GM11168 (cell line): ENCODE measurements around the gene ATRAID.

Experiments
- in situ Hi-C: fragments of 300-500 bp; cut with MboI; formaldehyde crosslinking; loops from one replicate; pipeline ENCODE4 v1.12.0; 2022; ENCODE audit warnings: low sequenced_read_pairs; ENCODE audit not compliant: unreplicated experiment

Gene ATRAID

DNA sequence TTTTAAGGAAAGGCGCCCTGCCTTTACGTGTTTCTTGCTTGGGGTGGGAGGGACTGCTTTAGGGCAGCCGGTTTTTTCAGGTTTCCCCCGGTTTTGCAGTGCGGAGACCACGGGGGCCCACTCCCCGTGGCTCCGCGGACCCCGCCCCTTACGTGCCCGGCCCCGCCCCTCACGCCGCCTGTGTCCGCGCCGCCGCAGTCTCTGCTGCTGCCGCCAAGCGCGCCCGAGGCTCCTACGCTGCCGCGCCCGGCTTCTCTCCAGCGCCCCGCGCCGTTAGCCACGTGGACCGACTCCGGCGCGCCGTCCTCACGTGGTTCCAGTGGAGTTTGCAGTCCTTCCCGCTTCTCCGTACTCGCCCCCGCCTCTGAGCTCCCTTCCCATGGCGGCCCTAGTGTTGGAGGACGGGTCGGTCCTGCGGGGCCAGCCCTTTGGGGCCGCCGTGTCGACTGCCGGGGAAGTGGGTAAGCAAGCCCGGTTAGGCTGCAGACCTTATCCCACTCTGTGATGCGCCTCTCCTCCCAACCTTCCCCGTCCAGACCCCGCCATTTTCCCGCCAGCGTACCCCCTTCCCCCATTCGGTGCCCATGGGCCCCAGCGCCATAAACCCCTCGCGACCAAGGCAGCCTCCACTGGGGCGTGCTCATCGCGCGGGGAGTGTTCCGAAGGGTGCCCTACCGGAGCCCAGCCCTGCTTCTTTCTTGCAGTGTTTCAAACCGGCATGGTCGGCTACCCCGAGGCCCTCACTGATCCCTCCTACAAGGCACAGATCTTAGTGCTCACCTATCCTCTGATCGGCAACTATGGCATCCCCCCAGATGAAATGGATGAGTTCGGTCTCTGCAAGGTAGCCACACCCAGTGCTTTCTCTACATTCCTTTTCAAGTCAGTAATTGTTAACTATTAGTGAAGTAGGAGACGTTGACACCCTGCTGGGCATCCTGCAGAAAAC lies 5.6 kb downstream of the ATRAID start, which contains the start of gene CAD:
TSS of gene CAD (plus strand) at position 197 of the 949 bp plus-strand sequence. CDS start at position 380, 183 bp downstream.
- in situ Hi-C loops = no loop called here

DNA sequence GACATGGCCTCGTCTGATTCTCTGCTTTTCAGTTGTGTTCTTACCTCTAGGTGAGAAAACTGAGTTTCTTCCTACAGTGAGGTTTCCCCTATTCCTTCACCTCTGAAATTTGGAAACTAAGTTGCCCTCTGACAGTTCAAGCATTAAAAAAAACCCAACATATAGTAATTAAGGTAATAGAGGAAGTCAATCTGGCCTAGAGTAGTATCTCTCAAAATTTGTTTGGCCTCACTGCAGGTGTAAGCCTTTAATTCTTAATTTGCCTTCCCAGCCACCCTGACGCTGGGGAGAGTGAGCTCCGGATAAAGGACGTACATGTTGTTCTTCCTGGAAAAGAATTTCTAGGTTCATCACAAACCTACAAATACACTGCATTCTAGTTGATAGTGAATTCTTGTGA lies 6.8 kb downstream of the ATRAID start:
- in situ Hi-C loops = no loop called here

DNA sequence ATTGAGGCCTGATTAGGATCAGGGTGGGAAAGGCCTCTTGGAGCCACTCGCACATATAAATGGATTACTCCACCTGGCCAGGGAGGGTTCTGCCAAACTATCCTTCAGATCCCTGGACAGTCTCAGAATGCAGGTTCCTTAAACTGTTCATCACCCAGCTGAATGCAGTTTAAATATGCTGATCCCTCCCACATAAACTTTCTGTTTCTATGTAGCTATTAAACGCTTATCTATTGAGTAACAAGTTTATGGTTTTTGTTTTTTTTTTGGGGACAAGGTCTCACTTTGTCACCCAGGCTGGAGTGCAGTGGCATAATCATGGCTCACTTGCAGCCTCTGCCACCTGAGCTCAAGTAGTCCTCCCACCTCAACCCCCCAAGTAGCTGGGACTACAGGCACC lies 7.2 kb downstream of the ATRAID start:
- in situ Hi-C loops = no loop called here

DNA sequence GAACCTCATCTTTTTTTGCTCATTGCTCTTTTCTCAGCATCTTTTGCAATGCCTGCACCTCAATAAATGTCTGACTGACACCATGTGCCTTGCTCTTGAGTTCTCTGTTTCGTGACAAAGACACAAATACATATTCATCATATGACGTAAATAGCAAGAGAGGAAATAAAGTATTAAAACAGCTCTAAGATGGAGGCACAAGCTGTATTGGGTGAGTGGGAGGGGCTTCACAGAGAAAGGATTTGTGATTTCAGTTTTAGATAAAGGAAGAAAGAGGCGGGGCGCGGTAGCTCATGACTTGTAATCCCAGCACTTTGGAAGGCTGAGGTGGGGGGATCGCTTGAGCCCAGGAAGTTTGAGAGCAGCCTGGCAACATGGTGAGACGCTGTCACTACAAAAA lies 8.2 kb downstream of the ATRAID start:
- in situ Hi-C loops = no loop called here

DNA sequence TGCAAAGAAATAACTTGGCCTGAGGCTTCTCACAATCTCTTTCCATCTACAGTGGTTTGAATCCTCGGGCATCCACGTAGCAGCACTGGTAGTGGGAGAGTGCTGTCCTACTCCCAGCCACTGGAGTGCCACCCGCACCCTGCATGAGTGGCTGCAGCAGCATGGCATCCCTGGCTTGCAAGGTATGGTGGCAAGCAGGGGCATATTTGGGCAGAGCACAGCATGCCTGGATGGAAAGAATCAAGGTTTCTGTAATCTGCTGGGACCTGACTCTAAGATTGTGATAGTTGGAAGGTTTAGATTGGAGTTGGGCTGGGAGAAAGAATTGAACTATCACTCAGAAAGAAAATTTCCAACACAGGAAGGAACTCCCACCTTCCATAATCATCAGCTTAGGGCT lies 9.3 kb downstream of the ATRAID start:
- in situ Hi-C loops = no loop called here

DNA sequence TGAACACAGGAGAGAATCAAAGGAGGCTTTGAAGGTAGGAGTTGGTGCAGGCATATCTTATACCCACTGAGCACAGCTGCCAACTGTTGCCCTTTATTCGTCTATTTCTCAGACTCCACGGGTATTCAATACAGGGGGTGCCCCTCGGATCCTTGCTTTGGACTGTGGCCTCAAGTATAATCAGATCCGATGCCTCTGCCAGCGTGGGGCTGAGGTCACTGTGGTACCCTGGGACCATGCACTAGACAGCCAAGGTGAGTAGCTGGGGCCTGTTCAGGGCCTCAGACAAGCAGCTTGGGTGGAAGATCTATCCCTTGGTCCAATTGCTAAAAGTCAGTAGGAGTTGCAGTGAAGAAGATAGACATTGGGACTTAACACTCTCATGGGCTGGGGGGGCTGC lies 10.6 kb downstream of the ATRAID start:
- in situ Hi-C loops = no loop called here

DNA sequence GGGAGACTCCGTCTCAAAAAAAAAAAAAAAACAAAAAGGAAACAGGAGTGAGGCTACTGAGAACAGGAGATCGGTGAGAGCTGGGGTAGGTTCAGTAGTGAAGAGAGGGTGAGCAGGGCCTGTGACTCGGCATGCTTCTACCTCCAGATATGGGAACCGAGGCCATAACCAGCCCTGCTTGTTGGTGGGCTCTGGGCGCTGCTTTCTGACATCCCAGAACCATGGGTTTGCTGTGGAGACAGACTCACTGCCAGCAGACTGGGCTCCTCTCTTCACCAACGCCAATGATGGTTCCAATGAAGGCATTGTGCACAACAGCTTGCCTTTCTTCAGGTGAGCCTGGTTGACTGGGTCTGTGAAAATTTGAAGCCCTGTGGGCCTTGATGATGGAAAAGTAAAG lies 11.6 kb downstream of the ATRAID start:
- in situ Hi-C loops = no loop called here

DNA sequence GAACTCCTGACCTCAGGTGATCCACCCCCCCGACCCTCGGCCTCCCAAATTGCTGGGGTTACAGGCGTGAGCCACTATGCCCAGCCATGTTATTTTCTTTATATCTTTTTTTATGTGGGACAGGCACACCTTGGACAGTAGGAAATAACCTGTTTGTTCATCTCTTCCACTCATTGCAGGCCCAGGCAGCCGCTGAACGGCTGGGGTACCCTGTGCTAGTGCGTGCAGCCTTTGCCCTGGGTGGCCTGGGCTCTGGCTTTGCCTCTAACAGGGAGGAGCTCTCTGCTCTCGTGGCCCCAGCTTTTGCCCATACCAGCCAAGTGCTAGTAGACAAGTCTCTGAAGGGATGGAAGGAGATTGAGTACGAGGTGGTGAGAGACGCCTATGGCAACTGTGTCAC lies 13.7 kb downstream of the ATRAID start:
- in situ Hi-C loops = no loop called here

DNA sequence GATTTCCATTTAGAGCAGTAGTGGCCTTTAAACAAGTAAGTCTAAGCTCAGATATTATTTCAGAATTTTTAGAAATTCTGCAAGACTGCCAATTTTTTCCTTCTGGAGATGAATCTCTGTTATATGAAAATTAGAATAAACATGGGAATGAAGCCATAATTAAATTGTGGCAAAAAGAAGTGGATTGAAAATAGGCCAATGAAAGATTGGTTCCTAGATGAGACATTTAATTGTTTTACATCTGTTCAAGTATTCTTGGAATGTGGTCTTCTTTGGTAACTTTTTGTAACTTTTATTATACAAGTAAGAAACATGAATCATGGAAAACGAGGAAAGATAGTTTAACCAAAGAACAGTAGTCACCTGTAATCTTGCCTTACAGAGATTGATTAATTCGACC lies 15.7 kb downstream of the ATRAID start:
- in situ Hi-C loops = no loop called here

DNA sequence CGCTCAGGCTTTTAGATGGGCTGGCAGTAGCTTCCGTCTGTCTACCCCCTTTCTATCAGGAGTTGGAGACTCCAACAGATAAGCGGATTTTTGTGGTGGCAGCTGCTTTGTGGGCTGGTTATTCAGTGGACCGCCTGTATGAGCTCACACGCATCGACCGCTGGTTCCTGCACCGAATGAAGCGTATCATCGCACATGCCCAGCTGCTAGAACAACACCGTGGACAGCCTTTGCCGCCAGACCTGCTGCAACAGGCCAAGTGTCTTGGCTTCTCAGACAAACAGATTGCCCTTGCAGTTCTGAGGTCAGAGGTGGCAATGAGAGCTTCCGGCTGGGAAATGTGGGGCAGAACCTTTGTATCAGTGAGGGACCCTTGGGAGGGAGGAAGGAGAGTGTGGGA lies 20.1 kb downstream of the ATRAID start:
- in situ Hi-C loops = no loop called here

DNA sequence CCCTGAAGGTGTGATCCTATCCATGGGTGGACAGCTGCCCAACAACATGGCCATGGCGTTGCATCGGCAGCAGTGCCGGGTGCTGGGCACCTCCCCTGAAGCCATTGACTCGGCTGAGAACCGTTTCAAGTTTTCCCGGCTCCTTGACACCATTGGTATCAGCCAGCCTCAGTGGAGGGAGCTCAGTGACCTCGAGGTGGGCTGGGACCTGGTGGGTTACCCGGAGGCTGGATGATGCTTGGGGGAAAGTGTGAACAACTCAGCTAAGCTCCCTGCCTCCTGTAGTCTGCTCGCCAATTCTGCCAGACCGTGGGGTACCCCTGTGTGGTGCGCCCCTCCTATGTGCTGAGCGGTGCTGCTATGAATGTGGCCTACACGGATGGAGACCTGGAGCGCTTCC lies 21.5 kb downstream of the ATRAID start:
- in situ Hi-C loops = no loop called here

DNA sequence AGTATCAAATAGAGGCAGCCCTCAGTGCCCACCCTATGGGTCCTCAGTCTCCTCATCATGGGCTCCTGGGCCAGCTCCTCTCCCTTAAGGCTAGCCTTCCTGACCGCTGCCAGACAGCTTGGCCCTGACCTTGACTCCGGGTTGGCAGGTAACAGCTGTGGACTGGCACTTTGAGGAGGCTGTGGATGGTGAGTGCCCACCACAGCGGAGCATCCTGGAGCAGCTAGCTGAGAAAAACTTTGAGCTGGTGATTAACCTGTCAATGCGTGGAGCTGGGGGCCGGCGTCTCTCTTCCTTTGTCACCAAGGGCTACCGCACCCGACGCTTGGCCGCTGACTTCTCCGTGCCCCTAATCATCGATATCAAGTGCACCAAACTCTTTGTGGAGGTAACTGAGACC lies 24.3 kb downstream of the ATRAID start:
- in situ Hi-C loops = no loop called here

DNA sequence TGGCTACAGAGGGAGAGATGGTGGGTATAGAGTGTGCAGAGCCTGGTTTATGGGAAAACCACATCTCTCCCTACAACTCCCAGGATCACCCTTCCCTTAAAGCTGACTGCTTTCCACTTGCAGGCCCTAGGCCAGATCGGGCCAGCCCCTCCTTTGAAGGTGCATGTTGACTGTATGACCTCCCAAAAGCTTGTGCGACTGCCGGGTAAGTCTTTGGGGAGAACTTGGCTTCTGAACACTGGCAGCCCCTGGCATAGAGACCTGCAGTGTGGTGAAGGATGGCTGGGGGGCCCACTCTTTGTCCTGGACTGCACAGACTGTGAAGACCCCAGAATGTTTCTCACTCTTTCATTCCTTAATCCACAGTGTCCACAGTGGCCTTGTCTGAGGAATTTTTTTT lies 24.8 kb downstream of the ATRAID start:
- in situ Hi-C loops = no loop called here

DNA sequence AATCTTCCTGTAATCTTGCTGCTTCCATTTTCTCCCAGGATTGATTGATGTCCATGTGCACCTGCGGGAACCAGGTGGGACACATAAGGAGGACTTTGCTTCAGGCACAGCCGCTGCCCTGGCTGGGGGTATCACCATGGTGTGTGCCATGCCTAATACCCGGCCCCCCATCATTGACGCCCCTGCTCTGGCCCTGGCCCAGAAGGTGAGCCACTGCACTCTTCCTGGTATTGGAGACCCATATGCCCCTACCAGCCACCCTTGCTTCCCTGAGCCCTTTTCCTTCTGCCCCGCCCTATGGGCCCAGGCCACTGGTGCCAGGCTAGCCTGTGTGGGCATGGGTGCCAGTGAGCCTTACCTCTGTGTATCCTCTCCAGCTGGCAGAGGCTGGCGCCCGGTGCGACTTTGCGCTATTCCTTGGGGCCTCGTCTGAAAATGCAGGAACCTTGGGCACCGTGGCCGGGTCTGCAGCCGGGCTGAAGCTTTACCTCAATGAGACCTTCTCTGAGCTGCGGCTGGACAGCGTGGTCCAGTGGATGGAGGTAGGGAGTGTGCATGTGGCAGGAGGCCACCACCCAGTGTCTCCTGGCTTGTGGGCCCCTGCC lies 25.6 kb downstream of the ATRAID start:
- in situ Hi-C loops = no loop called here

DNA sequence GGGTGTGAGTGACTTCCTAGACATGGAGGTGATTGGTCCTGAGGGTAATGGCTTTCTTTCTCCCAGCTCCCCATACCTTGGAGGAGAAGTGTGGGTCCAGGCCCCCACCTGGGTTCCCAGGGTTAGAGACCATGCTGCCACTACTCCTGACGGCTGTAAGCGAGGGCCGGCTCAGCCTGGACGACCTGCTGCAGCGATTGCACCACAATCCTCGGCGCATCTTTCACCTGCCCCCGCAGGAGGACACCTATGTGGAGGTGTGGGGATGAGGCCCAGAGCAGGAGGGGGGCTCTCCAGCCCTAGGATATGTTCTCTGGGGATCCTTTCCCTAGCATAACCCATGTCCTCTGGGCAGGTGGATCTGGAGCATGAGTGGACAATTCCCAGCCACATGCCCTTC lies 27.1 kb downstream of the ATRAID start:
- in situ Hi-C loops = no loop called here

DNA sequence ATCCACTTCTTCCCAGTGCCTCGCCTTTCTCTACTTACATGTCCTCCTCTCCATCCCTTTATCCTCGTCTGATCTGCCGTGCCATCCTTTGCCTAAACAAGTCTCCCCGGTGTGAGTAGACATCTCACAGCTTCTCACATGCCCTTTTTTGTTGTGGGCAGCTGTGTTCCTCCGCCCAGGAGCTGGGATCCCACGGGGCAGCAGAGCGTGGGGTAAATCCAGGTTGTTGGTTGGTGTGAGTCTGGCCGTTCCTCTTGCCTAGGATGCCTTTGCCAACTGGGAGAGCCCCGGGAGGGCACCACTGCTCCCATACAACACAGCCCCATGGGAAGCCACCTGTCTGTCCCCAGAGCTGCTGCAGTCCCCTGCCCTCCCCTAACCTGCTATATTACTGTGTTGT lies 28.6 kb downstream of the ATRAID start:
- in situ Hi-C loops = no loop called here

DNA sequence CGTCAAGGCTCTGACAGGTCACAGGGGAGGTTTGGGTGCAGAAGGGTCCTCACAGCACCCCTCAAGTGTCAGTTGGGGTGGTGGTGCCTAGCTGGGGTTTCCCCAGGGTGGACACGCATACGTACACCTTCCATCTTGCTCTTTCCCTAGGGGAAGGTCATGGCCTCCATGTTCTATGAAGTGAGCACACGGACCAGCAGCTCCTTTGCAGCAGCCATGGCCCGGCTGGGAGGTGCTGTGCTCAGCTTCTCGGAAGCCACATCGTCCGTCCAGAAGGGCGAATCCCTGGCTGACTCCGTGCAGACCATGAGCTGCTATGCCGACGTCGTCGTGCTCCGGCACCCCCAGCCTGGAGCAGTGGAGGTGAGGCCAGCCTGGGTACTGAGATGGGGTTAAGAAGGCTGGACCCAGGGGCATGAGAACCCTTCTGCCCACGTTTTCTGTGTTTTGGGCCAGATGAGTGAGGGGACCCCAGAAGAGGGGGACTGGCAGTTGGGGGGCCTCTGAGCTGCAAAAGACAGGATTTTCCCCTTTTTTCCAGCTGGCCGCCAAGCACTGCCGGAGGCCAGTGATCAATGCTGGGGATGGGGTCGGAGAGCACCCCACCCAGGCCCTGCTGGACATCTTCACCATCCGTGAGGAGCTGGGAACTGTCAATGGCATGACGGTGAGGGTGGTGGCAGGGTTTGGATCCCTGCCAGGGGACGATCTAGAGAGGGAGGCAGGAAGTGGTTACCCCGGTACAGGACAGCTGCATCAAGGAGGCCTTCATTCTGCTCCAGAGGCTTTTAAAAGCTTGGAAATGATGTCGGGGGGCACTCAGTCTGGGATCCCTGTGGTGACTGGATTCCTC lies 30.1 kb downstream of the ATRAID start:
- in situ Hi-C loops = no loop called here

DNA sequence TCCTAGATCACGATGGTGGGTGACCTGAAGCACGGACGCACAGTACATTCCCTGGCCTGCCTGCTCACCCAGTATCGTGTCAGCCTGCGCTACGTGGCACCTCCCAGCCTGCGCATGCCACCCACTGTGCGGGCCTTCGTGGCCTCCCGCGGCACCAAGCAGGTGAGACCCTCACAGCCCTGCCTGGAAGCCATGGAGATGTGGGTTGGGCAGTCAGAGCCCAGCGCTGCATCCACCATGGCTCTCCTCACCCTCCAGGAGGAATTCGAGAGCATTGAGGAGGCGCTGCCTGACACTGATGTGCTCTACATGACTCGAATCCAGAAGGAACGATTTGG lies 30.7 kb downstream of the ATRAID start:
- in situ Hi-C loops = no loop called here

DNA sequence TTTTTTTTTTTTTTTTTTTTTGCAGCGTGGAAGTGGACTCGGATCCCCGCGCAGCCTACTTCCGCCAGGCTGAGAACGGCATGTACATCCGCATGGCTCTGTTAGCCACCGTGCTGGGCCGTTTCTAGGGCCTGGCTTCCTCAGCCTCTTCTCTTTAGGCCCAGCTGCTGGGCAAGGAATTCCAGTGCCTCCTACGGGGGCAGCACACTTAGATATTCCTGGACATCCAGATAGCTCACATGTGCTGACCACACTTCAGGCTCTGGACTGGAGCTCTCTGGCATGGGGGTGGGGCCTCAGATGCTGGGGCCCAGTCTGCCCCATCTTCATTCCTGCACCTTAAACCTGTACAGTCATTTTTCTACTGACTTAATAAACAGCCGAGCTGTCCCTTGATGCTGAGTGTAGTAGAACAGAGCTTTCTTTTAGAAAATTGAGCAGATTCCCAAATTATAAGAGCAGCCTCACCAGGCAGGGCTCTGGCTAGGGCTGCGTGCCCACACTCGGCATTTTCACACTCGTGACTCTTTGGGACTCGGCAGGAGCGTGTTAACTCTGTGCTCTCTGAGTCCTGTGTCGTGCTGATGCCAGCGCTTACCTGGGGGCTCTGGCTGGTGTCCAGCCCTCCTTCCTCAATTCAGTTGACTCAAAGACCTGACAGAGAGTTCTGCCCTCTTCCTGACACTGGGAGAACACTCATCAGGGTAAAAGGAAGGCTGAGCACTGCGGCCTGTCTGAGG lies 31.7 kb downstream of the ATRAID start:
- in situ Hi-C loops = no loop called here

DNA sequence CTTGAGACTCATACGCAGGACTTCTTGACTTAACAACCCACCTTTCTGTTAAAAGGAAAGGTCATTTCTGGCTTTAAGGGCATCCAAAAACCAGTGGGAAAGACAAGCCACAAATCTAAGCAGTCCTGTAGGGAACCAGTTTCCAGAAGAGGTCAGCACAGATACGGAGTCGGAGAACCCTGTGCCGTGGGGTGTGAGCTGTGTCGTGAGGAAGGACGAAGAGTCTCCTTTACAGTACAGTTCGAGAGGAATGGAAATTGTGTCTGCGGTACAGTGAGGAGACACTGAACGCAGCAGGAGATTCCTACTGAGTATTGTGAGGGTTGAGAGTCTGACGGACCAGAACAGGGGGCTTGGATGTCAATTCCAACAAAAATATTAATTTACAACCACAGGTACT lies 33.3 kb downstream of the ATRAID start:
- in situ Hi-C loops = no loop called here
